Measurements from ENCODE around the gene PRXL2B. TPM values are rescaled to one million over a fixed set of nuclear protein-coding genes. Genes with fewer than 3 reads are reported as not detected.
A peak's percentile ranks its signal among the peaks of the same experiment; 100 is the strongest.

Gene PRXL2B
- total RNA-seq, 1 experiment from 2014 or later, result 32.2 TPM

GRCh38 chr1:2597441-2598328, 11.1 kb downstream of the PRXL2B start (continued):
- no peak for TF ChIP-seq RAD21 (IDR thresholded peaks at IDR 0.05; ENCODE audit: low read depth)

DNA sequence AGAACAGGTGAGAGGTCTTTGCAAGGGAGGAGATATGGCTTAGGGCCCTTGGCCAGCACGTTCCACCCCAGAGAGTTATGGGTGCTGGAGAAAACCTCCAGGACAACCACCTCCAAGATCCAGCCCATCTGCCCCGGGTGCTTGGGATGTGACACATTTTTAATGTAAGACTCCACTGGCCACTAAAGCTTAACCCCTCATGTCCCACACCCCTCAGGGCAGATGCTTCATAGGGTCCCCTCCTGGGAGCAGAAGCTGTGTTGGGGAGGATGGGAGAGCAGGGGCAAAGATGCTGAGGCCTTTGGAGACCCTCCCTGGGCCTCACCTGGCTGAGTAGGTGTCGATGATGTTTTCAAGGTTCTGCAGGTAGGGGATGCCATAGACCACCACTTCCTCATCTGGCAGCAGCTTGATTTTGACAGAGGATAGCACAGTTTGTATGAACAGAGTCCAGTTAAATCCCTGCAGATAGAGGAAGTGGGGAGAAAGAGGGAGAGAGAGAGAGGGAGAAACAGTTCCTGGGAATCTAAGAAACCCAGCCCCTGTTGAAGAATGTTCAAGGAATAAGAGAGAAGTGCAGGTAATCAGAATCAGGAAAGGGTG, 11.9 kb downstream of the PRXL2B start:
- POLR2A ChIA-PET, result no interaction called here
- no peaks in the 10 kb centered on the region for H3K36me3 ChIP-seq (ENCODE audit: control insufficient read depth in 1 of 2, insufficient read depth in 2 of 2, low read length in 2 of 2)
- CTCF ChIA-PET, result no interaction called here
- H3K9me3 ChIP-seq (ENCODE audit: control insufficient read depth in 1 of 2, insufficient read depth in 1 of 2, low read depth in 1 of 2, low read length in 2 of 2), result no peaks in the 10 kb centered on the region
- H3K4me1 ChIP-seq (ENCODE audit: control insufficient read depth in 1 of 2, insufficient read depth in 2 of 2, low read length in 2 of 2), result no peaks in the 10 kb centered on the region
- H3K79me2 ChIP-seq (ENCODE audit: insufficient read depth, low read length), result no peaks in the 10 kb centered on the region
- RAD21 ChIA-PET (ENCODE audit: low non-redundant PET in 1 of 2, low total read pairs in 2 of 2, uncharacterized antibody in 2 of 2, unreplicated experiment in 2 of 2), result no interaction called here
- no peak for TF ChIP-seq SP1 (IDR thresholded peaks at IDR 0.05; ENCODE audit: low read depth)
- TF ChIP-seq, protein P1, sequence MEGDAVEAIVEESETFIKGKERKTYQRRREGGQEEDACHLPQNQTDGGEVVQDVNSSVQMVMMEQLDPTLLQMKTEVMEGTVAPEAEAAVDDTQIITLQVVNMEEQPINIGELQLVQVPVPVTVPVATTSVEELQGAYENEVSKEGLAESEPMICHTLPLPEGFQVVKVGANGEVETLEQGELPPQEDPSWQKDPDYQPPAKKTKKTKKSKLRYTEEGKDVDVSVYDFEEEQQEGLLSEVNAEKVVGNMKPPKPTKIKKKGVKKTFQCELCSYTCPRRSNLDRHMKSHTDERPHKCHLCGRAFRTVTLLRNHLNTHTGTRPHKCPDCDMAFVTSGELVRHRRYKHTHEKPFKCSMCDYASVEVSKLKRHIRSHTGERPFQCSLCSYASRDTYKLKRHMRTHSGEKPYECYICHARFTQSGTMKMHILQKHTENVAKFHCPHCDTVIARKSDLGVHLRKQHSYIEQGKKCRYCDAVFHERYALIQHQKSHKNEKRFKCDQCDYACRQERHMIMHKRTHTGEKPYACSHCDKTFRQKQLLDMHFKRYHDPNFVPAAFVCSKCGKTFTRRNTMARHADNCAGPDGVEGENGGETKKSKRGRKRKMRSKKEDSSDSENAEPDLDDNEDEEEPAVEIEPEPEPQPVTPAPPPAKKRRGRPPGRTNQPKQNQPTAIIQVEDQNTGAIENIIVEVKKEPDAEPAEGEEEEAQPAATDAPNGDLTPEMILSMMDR (IDR thresholded peaks at IDR 0.05 in 2 of 3, conservative IDR thresholded peaks at IDR 0.05 in 1 of 3; ENCODE audit: borderline replicate concordance in 1 of 3, insufficient read depth in 1 of 3, low read depth in 2 of 3, low read length in 2 of 3), result peak in 2 of 3 experiments; percentile 19; a peak in 1 of 6 replicates
- ATAC-seq (peak; percentile 29; the same call in 1 of the 2 replicates), DNase-seq (ENCODE audit: low read depth, low spot score) (no peak)
- H2AFZ ChIP-seq (ENCODE audit: low read depth, low read length, poor library complexity, severe bottlenecking), result no peak overlapping the region
- H3K27ac ChIP-seq (ENCODE audit: low read depth, low read length), result no peak overlapping the region
- intact Hi-C loops (cut with micrococcal nuclease), result no loop called here
- no peaks in the 10 kb centered on the region for H3K9me2 ChIP-seq (ENCODE audit: insufficient read depth)
- no TSS peak for BruUV-seq (replicated peaks)
- H3K4me3 ChIP-seq (replicated peaks in 1 of 2; ENCODE audit: low read depth in 1 of 2, low read length in 2 of 2), result no peak overlapping the region
- no peaks in the 10 kb centered on the region for H4K20me1 ChIP-seq (ENCODE audit: insufficient read depth)
- 0 out of 2 replicates have a peak, but pooled peaks cover 5% of the 10 kb centered on the region for H3K27me3 ChIP-seq (ENCODE audit: insufficient read depth, low read length)
- H3K9ac ChIP-seq (ENCODE audit: low read length), result no peak overlapping the region
- no peak overlapping the region for H3K4me2 ChIP-seq (ENCODE audit: low read length)

All from HCT116 (cell line).